ENCODE measurements around the gene LEO1. TPM values are rescaled to one million over a fixed set of nuclear protein-coding genes. Genes with fewer than 3 reads are reported as not detected.

LEO1 gene
- total and polyA plus RNA-seq, 2 experiments from 2014 or later = 19.1 to 26.8 TPM

DNA sequence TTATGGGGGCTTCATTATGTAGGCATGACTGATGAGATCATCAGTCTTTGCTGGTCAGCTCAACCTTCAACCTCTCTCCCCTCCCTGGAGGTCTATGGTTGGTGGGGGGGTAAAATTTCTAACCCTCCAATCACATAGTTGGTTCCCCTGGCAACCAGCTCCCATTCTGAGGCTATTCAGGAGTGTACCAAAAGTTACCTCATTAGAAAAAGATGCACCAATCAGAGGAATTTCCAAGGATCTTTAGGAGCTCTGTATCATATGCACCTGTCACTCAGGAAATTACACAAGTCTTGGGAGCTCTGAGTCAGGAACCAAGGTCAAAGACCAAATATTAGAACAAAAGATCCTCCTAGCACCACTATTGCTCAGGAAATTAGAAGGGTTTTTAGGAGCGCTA, 21.4 kb upstream of the LEO1 start:
- H3K36me3 ChIP-seq = no peaks in the 10 kb centered on the region

DNA sequence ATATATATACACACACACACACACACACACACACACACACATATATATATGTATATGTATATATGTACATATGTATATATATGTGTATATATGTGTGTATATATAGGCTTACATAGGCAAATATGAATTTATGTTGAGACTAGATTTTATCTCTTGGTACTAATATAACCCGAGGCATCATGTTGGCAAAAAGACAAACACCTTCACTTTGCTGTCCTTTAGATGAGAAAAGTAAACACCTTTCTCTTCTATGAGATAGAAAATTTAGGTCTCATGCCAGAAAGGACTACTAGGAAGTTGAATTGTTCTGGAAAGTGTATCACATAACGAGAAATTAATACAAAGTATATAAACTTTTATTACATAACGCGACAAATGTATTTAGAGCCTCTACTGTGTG, 19.6 kb upstream of the LEO1 start:
- no peaks in the 10 kb centered on the region for H3K27me3 ChIP-seq
- H3K27ac ChIP-seq = no peak overlapping the region
- no peaks in the 10 kb centered on the region for H3K36me3 ChIP-seq
- H3K4me1 ChIP-seq (ENCODE audit: low read depth) = no peaks in the 10 kb centered on the region
- DNase-seq (ENCODE audit: low read depth in 1 of 2, low spot score in 1 of 2) = no peak
- TF ChIP-seq, protein P1, sequence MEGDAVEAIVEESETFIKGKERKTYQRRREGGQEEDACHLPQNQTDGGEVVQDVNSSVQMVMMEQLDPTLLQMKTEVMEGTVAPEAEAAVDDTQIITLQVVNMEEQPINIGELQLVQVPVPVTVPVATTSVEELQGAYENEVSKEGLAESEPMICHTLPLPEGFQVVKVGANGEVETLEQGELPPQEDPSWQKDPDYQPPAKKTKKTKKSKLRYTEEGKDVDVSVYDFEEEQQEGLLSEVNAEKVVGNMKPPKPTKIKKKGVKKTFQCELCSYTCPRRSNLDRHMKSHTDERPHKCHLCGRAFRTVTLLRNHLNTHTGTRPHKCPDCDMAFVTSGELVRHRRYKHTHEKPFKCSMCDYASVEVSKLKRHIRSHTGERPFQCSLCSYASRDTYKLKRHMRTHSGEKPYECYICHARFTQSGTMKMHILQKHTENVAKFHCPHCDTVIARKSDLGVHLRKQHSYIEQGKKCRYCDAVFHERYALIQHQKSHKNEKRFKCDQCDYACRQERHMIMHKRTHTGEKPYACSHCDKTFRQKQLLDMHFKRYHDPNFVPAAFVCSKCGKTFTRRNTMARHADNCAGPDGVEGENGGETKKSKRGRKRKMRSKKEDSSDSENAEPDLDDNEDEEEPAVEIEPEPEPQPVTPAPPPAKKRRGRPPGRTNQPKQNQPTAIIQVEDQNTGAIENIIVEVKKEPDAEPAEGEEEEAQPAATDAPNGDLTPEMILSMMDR (IDR thresholded peaks at IDR 0.05; ENCODE audit: low read depth, low read length) = no peak
- H3K9me3 ChIP-seq (ENCODE audit: low read depth) = no peaks in the 10 kb centered on the region
- H3K4me3 ChIP-seq = no peak overlapping the region

More for the DNA sequence above, 21.4 kb upstream of the LEO1 start:
- TF ChIP-seq, protein P1 (IDR thresholded peaks at IDR 0.05; ENCODE audit: low read depth, low read length) = no peak
- Histone ChIP-seq H3K9me3 (ENCODE audit: low read depth) (no peaks in the 10 kb centered on the region), H3K4me3 (no peak overlapping the region), H3K27ac (no peak overlapping the region), H3K27me3 (no peaks in the 10 kb centered on the region), H3K4me1 (ENCODE audit: low read depth) (no peaks in the 10 kb centered on the region)
- no peak for DNase-seq (ENCODE audit: low read depth in 1 of 2, low spot score in 1 of 2)

DNA sequence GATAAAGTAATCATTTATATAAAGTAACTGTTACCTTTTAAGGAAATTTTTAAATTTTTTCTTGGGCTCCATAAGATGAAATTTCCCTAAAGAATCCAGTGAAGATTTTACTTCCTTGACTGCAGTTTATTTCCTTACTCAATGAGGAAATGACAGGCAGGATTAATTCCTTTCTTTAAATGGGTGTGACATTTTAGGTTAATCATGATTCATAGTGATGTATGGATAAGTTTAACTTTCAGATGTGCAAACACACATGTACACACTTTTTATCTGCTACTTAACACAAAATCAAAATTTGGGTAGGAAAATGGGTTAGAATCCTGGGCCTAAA, 11.2 kb upstream of the LEO1 start:
- no peak for DNase-seq (ENCODE audit: low read depth in 1 of 2, low spot score in 1 of 2)

GRCh38 chr15:51982013-51982769, 10.6 kb upstream of the LEO1 start:
- Histone ChIP-seq H3K36me3 (no peaks in the 10 kb centered on the region), H3K4me3 (no peak overlapping the region), H3K27ac (no peak overlapping the region), H3K4me1 (ENCODE audit: low read depth) (no peaks in the 10 kb centered on the region), H3K9me3 (ENCODE audit: low read depth) (no peaks in the 10 kb centered on the region), H3K27me3 (no peaks in the 10 kb centered on the region)
- TF ChIP-seq, protein P1 (IDR thresholded peaks at IDR 0.05; ENCODE audit: low read depth, low read length) = peak; percentile 59
- DNase-seq (ENCODE audit: low read depth in 1 of 2, low spot score in 1 of 2) = peak; percentile 28 to 90

More for the DNA sequence above, 11.2 kb upstream of the LEO1 start:
- TF ChIP-seq, protein P1 (IDR thresholded peaks at IDR 0.05; ENCODE audit: low read depth, low read length) = no peak
- Histone ChIP-seq H3K4me1 (ENCODE audit: low read depth) (no peaks in the 10 kb centered on the region), H3K27ac (no peak overlapping the region), H3K27me3 (no peaks in the 10 kb centered on the region), H3K9me3 (ENCODE audit: low read depth) (no peaks in the 10 kb centered on the region), H3K36me3 (no peaks in the 10 kb centered on the region), H3K4me3 (no peak overlapping the region)

GRCh38 chr15:51973775-51974174, 2.2 kb upstream of the LEO1 start:
- Histone ChIP-seq H3K27ac (no peak overlapping the region), H3K4me1 (ENCODE audit: low read depth) (peaks cover 4% of the 10 kb centered on the region), H3K27me3 (no peaks in the 10 kb centered on the region), H3K4me3 (no peak overlapping the region), H3K9me3 (ENCODE audit: low read depth) (no peaks in the 10 kb centered on the region), H3K36me3 (no peaks in the 10 kb centered on the region)
- TF ChIP-seq, protein P1 (IDR thresholded peaks at IDR 0.05; ENCODE audit: low read depth, low read length) = no peak
- DNase-seq (ENCODE audit: low read depth in 1 of 2, low spot score in 1 of 2) = no peak

Data from cardiac muscle cell (in vitro differentiated cells and primary cell).